Mucosa of descending colon (tissue), 3 donors: ENCODE data around the gene NPC1L1. TPM values are rescaled to one million over a fixed set of nuclear protein-coding genes. Genes with fewer than 3 reads are reported as not detected.

ENCODE experiments used
- ATAC-seq: fragments of 200-7000 bp; cut with Tn5 transposase; one replicate; pipeline ENCODE4 v1.9.1; 2020; ENCODE audit warnings: mild to moderate bottlenecking, moderate library complexity
- DNase-seq, 3 donors: peaks; one replicate each; pipeline ENCODE4 v3.0.0-alpha.2; 2020
- H3K36me3 ChIP-seq: fragments of 200-600 bp; one replicate; pipeline ENCODE4 v1.8.0; 2021; ENCODE audit warnings: low read depth, mild to moderate bottlenecking
- H3K4me1 ChIP-seq: fragments of 200-600 bp; one replicate; pipeline ENCODE4 v1.8.0; 2021; ENCODE audit warnings: low read depth, mild to moderate bottlenecking
- H3K4me3 ChIP-seq: fragments of 200-600 bp; one replicate; pipeline ENCODE4 v1.8.0; 2021; ENCODE audit warnings: mild to moderate bottlenecking
- H3K9me3 ChIP-seq: fragments of 200-600 bp; one replicate; pipeline ENCODE4 v1.8.0; 2021; ENCODE audit warnings: mild to moderate bottlenecking
- intact Hi-C, 2 donors: fragments of 100-400 bp; cut with DNase I in 1 of 2; cut with micrococcal nuclease in 1 of 2; formaldehyde crosslinking; loops; one replicate each; pipeline versions ENCODE4 v1.11.0 to v1.11.1; 2022; cut with DNase I, micrococcal nuclease
- total RNA-seq, 3 donors: library from RNA; stranded (reverse); fragmentation: NEBNext Ultra II Directional in 2 of 3; extraction: Animal tissue kit (Norgen Biotek cat#: 25700) in 2 of 3; gene quantifications; one replicate each; pipeline versions ENCODE4 v1.2.1 to v1.2.4, GENCODE V29; 2021 to 2023
- TF ChIP-seq, protein P1 (sequence below): fragments of 200-600 bp; IDR thresholded peaks from one replicate; pipeline ENCODE4 v1.8.0; 2022; ENCODE audit warnings: antibody characterized with exemption, mild to moderate bottlenecking
- donor health status: DM: no; HTN: no; CAD: no; lungs with moderate emphysema.
- donor health status: DM: no; HTN: no; CAD: no.
- donor health status: DM: no; HTN: yes; CAD: no.

NPC1L1 gene
- total RNA-seq, 3 donors from 2014 or later: 0.12 to 0.82 TPM; not detected in 1

DNA sequence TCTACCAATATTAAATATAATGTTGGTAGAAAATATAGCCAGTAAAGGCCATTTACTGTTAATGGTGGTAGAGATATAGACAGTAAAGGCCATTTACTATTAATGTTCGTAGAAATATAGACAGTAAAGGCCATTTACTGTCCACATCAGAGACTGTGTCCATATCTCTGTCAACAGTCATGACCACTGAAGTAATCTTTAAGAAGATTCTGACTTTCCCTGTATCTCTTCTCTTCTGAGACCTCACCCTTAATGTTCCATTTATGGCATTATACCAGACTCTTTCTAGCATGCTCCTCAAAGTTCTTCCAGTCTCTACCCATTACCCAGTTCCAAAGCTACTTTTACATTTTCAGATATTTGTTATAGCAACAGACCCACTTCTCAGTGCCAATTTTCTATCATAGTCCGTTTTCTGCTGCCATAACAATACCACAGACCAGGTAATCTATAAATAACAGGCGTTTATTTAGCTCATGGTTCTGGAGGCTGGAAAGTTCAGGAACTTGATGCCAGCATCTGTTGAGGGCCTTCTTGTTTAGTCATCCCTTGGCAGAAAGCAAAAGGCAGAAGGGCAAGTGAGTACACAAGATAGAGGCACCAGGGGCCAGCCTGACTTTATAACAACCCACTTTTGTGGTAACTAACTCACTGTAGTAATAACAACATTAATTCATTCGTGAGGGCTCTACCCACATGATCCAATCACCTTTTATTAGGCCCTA, 42.7 kb downstream of the NPC1L1 start:
- ATAC-seq (no peak), DNase-seq (no peak)
- Histone ChIP-seq H3K4me1 (no peaks in the 10 kb centered on the region), H3K36me3 (no peaks in the 10 kb centered on the region), H3K9me3 (no peaks in the 10 kb centered on the region), H3K4me3 (no peak overlapping the region)
- TF ChIP-seq, protein P1, sequence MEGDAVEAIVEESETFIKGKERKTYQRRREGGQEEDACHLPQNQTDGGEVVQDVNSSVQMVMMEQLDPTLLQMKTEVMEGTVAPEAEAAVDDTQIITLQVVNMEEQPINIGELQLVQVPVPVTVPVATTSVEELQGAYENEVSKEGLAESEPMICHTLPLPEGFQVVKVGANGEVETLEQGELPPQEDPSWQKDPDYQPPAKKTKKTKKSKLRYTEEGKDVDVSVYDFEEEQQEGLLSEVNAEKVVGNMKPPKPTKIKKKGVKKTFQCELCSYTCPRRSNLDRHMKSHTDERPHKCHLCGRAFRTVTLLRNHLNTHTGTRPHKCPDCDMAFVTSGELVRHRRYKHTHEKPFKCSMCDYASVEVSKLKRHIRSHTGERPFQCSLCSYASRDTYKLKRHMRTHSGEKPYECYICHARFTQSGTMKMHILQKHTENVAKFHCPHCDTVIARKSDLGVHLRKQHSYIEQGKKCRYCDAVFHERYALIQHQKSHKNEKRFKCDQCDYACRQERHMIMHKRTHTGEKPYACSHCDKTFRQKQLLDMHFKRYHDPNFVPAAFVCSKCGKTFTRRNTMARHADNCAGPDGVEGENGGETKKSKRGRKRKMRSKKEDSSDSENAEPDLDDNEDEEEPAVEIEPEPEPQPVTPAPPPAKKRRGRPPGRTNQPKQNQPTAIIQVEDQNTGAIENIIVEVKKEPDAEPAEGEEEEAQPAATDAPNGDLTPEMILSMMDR: no peak
- intact Hi-C loops: no loop called here

- DNase-seq (no peak), ATAC-seq (no peak)
- H3K9me3 ChIP-seq: no peaks in the 10 kb centered on the region
- no peaks in the 10 kb centered on the region for H3K36me3 ChIP-seq
- H3K4me3 ChIP-seq: no peak overlapping the region
- intact Hi-C loops: no loop called here
- TF ChIP-seq, protein P1: no peak
- H3K4me1 ChIP-seq: no peaks in the 10 kb centered on the region
These were observed 43.7 kb downstream of the NPC1L1 start for GRCh38 chr7:44497155-44498027.

- ATAC-seq: no peak
- intact Hi-C loops: no loop called here
These were observed 44.7 kb downstream of the NPC1L1 start for GRCh38 chr7:44496385-44496784.

DNA sequence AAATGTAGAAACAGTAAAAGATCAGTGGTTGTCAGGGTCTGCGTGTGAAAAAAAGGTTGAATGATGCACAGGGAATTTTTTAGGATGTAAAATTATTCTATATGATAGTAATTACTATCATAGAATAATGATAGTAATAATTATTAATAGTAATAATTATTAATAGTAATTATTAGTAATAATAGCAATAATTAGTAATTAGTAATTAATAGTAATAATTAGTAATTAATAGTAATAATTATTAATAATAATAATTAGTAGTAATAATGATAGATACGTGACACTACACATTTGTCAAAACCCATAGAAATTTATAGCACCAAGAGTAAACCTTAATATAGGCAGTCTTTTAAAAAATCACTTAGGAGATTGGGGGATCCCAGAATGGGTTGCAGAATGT, 46.2 kb downstream of the NPC1L1 start:
- H3K36me3 ChIP-seq: no peaks in the 10 kb centered on the region
- H3K9me3 ChIP-seq: no peaks in the 10 kb centered on the region
- TF ChIP-seq, protein P1: no peak
- H3K4me3 ChIP-seq: no peak overlapping the region
- DNase-seq: no peak
- intact Hi-C loops: no loop called here
- no peak for ATAC-seq
- no peaks in the 10 kb centered on the region for H3K4me1 ChIP-seq

More at GRCh38 chr7:44496385-44496784, 44.7 kb downstream of the NPC1L1 start:
- H3K9me3 ChIP-seq: no peaks in the 10 kb centered on the region
- no peak for DNase-seq
- H3K4me1 ChIP-seq: no peaks in the 10 kb centered on the region
- no peaks in the 10 kb centered on the region for H3K36me3 ChIP-seq
- TF ChIP-seq, protein P1: no peak
- no peak overlapping the region for H3K4me3 ChIP-seq

DNA sequence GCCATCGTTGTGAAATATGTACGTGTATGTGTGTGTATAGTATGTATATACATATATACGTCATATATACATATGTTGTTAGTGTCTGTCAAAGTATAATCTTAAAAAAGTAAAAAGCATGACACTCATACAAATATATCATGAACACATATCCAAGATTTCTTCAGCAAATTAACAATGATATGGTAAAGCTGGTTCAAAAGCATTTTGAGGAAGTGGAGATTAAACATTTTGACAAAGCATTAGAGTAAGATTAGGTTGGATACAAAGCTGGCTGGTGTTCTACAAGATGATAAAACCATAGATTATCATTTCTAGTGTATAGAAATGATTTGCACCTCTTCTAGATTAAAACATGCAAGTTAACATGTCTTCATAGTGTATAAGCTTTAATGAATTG, 49.9 kb downstream of the NPC1L1 start:
- intact Hi-C loops: no loop called here
- no peaks in the 10 kb centered on the region for H3K9me3 ChIP-seq
- H3K36me3 ChIP-seq: no peaks in the 10 kb centered on the region
- ATAC-seq (no peak), DNase-seq (no peak)
- TF ChIP-seq, protein P1: no peak
- H3K4me1 ChIP-seq: peaks cover 28% of the 10 kb centered on the region
- H3K4me3 ChIP-seq: peak overlapping the region; percentile 93
